Ovary (tissue), 9 donors: ENCODE measurements around the gene LRRC43. TPM values are rescaled to one million over a fixed set of nuclear protein-coding genes. Genes with fewer than 3 reads are reported as not detected.

ENCODE experiments used
- DNase-seq, 5 donors: peaks; one replicate each; pipeline ENCODE4 v3.0.0-alpha.2; 2019 to 2020
- H3K27ac ChIP-seq, 2 donors: fragments of 200-600 bp; one replicate each; pipeline versions ENCODE4 v1.5.1 to v1.8.0; 2019 to 2022
- H3K27me3 ChIP-seq: fragments of 200-600 bp; one replicate; pipeline ENCODE4 v1.8.0; 2022
- H3K36me3 ChIP-seq: fragments of 200-600 bp; sonication (generic); one replicate; pipeline ENCODE4 v1.5.1; 2019
- H3K4me1 ChIP-seq: one replicate; pipeline ENCODE4 v1.8.1; 2013; ENCODE audit warnings: mild to moderate bottlenecking, moderate library complexity; ENCODE audit not compliant: insufficient read depth
- H3K4me3 ChIP-seq: fragments of 200-600 bp; sonication (generic); one replicate; pipeline ENCODE4 v1.5.1; 2017
- H3K9me3 ChIP-seq, 2 donors: fragments of 200-600 bp in 1 of 2; sonication (generic) in 1 of 2; one replicate each; pipeline versions ENCODE4 v1.5.1 to v1.8.1; 2013 to 2019; ENCODE audit warnings: mild to moderate bottlenecking in 1 of 2, moderate library complexity in 1 of 2
- EP300 ChIP-seq: sonication (generic); formaldehyde crosslinking; IDR thresholded peaks from one replicate; pipeline ENCODE4 v1.6.1; 2017; ENCODE audit warnings: antibody characterized with exemption
- POLR2A ChIP-seq: fragments of 450-650 bp; IDR thresholded peaks from one replicate; pipeline ENCODE4 v1.6.1; 2017; ENCODE audit warnings: antibody characterized with exemption, mild to moderate bottlenecking, moderate library complexity
- WGBS, 3 donors: extraction: QIAGEN DNeasy Blood & Tissue Kit in 1 of 3; methylation state at CpG; one replicate each; pipeline versions ENCODE4 v1.1.5 to v1.1.7; 2013 to 2017; 5-methylcytosine and 5-hydroxymethylcytosine counted together
- intact Hi-C, 4 donors: fragments of 100-400 bp; cut with DNase I; formaldehyde crosslinking; loops; one replicate each; pipeline versions ENCODE4 v1.11.0 to v1.15.1; 2022 to 2023
- polyA plus RNA-seq, 2 donors: library from polyadenylated mRNA; stranded (reverse); fragments of 200-250 nt in 1 of 2; fragments of 350-450 nt in 1 of 2; fragmentation: Illumina TruSeq in 1 of 2; extraction: RNeasy Lipid Tissue Mini Kit (QIAGEN cat#74804) in 1 of 2; gene quantifications; one replicate each; pipeline ENCODE4 v1.2.3, GENCODE V29; 2013 to 2014
- total RNA-seq, 7 donors: library from RNA; depleted of rRNA in 2 of 7; stranded (reverse); fragments of >200 nt in 2 of 7; fragmentation: NEBNext Ultra II Directional in 3 of 7; extraction: Animal tissue kit (Norgen Biotek cat#: 25700) in 3 of 7; gene quantifications; one replicate each; pipeline versions ENCODE4 v1.1.0 to v1.2.4, GENCODE V29; 2016 to 2023
- TF ChIP-seq, protein P1 (sequence below), 3 donors: fragments of 450-650 bp in 2 of 3; fragments of 200-600 bp in 1 of 3; IDR thresholded peaks; one replicate each; pipeline versions ENCODE4 v1.5.1 to v1.8.0; 2016 to 2022; ENCODE audit warnings: antibody characterized with exemption in 3 of 3, mild to moderate bottlenecking in 1 of 3
- donor health status: DM: no; HTN: no; CAD: no; lungs with moderate emphysema.
- donor health status: DM: no; HTN: no; CAD: no.
- donor health status: Bipolar disorder and iron deficiency.
- donor health status: DM: yes; HTN: yes; CAD: no.
- donor health status: DM: no; HTN: no; CAD: no.
- donor health status: DM: yes; HTN: yes; CAD: no.

LRRC43 gene
- total and polyA plus RNA-seq, 9 donors, result 0.47 to 12.9 (median 1.1) TPM; not detected in 1

DNA sequence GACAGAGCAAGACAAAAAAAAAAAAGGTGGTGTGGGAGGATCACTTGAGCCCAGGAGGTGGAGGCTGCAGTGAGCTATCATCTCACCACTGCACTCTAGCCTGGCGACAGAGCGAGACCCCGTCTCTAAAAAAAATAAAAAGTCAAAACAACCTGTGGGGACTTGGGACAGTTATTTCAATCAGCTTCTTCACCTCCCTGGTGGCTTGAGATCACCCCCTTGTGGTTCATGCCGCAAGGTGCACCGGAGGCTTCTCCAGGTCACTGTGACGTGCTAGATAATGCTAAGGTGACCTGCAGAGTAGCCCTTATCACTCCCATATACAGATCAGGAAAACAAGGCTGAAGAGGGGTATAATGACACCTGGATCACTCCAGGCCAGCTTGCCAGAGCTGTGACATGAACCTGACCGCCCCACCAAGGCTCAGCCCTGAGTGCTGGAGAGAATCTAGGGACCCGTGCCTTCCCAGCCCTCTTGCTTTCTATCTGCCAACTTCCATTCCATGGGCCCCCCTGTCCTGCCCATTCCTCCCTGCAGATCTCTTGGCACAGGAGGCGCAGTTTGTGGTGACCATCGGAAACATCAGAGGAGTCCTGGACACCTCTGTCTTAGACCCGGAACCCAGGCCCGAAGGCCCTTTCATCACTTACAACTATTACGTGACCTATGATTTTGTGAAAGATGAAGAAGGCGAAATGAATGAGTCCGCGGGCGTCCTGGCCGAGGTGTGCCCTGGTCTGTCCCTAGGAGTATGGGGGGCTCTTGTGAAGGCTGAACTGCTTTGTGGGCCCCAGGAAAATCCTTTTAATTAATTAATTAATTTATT, 8.1 kb downstream of the LRRC43 start:
- H3K9me3 ChIP-seq, result no peaks in the 10 kb centered on the region
- DNase-seq, result peak in 1 of 5 donors; percentile 33
- intact Hi-C loops, result no loop called here
- no peaks in the 10 kb centered on the region for H3K4me1 ChIP-seq
- no peak for TF ChIP-seq POLR2A
- TF ChIP-seq EP300, result no peak
- H3K36me3 ChIP-seq, result no peaks in the 10 kb centered on the region
- no peak overlapping the region for H3K27ac ChIP-seq
- no peaks in the 10 kb centered on the region for H3K27me3 ChIP-seq
- no peak overlapping the region for H3K4me3 ChIP-seq
- WGBS, 3 donors, result 68 to 72% (median 70%) methylated on average over 18 of the region's 18 CpGs

DNA sequence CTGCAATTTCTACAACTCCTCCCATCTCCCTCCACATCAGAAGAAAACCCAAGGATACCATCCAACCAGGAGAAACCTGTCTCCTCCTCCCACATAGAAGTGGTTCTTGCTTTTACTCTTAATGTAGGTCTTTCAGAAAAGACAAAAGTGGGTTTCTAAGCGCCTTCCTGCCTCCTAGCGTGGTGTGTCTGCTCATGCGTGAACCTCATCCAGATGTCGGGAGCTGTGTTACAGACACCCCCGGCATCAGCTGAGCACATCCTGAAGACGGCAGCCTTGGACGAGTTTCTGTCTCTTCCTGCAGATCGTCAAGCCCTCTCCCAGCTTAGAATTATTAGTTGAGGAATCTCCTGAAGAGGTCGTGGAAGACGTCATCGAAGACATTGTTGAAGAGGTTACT, 9.5 kb downstream of the LRRC43 start:
- 57 to 80% (median 69%) methylated on average over 11 of the region's 11 CpGs for WGBS, 3 donors
- H3K27me3 ChIP-seq, result no peaks in the 10 kb centered on the region
- H3K4me3 ChIP-seq, result no peak overlapping the region
- H3K27ac ChIP-seq, result no peak overlapping the region
- no peaks in the 10 kb centered on the region for H3K36me3 ChIP-seq
- intact Hi-C loops, result no loop called here
- TF ChIP-seq EP300, result no peak
- TF ChIP-seq, protein P1, sequence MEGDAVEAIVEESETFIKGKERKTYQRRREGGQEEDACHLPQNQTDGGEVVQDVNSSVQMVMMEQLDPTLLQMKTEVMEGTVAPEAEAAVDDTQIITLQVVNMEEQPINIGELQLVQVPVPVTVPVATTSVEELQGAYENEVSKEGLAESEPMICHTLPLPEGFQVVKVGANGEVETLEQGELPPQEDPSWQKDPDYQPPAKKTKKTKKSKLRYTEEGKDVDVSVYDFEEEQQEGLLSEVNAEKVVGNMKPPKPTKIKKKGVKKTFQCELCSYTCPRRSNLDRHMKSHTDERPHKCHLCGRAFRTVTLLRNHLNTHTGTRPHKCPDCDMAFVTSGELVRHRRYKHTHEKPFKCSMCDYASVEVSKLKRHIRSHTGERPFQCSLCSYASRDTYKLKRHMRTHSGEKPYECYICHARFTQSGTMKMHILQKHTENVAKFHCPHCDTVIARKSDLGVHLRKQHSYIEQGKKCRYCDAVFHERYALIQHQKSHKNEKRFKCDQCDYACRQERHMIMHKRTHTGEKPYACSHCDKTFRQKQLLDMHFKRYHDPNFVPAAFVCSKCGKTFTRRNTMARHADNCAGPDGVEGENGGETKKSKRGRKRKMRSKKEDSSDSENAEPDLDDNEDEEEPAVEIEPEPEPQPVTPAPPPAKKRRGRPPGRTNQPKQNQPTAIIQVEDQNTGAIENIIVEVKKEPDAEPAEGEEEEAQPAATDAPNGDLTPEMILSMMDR (IDR thresholded peaks at IDR 0.05), result no peak
- no peak for TF ChIP-seq POLR2A
- H3K4me1 ChIP-seq, result no peaks in the 10 kb centered on the region
- DNase-seq, result no peak
- no peaks in the 10 kb centered on the region for H3K9me3 ChIP-seq

DNA sequence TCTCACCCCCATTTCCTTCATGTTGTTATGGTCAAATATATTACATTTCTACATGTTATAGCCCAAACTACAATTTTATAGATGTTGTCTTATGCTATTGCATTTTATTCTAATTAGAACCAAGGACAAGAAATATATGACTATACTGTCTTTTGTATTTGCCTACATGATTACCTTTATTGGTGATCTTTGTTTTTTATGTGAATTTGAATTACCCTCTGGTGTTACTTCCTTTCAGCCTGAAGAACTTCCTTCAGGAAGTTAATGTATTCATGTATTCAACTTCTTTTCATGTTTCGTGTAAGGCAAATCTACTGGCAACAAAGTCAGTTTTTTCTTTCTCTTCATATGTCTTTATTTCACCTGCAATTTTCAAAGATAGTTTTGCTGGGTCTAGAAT, 11.9 kb downstream of the LRRC43 start:
- Histone ChIP-seq H3K4me1 (no peaks in the 10 kb centered on the region), H3K27me3 (no peaks in the 10 kb centered on the region), H3K9me3 (no peaks in the 10 kb centered on the region), H3K27ac (no peak overlapping the region), H3K36me3 (no peaks in the 10 kb centered on the region), H3K4me3 (no peak overlapping the region)
- TF ChIP-seq POLR2A (no peak), EP300 (no peak)
- TF ChIP-seq, protein P1 (IDR thresholded peaks at IDR 0.05), result no peak
- WGBS, 3 donors, result 87 to 93% (median 88%) methylated on average over 1 of the region's 1 CpG
- no peak for DNase-seq
- intact Hi-C loops, result no loop called here

DNA sequence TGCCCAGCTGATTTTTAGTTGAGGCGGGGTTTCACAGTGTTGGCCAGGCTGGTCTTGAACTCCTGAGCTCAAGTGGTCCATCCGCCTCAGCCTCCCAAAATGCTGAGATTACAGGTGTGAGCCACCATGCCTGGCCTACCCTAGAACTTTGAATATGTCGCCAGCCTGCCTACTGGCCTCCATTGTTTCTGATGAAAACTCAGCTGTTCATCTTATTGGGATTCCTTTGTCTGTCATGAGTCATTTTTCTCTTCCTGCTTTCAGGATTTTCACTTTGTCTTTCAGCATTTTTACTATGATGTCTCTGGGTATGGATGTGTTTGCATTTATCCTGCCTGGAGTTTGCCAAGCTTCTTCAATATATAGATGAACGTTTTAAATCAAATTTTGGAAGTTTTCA, 12.5 kb downstream of the LRRC43 start:
- no peaks in the 10 kb centered on the region for H3K4me1 ChIP-seq
- no peak overlapping the region for H3K27ac ChIP-seq
- intact Hi-C loops, result no loop called here
- DNase-seq, result no peak
- no peaks in the 10 kb centered on the region for H3K27me3 ChIP-seq
- TF ChIP-seq POLR2A, result no peak
- TF ChIP-seq EP300, result no peak
- TF ChIP-seq, protein P1 (IDR thresholded peaks at IDR 0.05), result no peak
- WGBS, 3 donors, result 91 to 96% (median 91%) methylated on average over 4 of the region's 4 CpGs
- H3K9me3 ChIP-seq, result no peaks in the 10 kb centered on the region
- H3K4me3 ChIP-seq, result no peak overlapping the region
- no peaks in the 10 kb centered on the region for H3K36me3 ChIP-seq

DNA sequence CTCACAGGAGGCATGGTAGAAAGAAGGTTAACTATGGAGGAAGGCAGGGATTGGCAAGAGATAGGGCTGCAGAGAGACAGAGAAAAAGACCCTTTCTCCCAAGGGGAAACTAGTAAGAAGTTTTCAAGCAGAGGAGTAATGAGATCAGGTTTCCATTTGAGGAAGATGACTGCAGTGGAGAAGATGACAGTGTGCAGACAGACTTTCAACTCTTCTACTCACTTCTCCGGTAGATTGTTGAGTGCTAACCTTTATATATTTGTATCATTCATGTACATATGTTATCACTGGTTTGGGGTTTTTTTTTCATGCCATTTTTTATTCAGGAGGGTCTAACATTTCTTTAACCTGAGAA, 14.7 kb downstream of the LRRC43 start:
- 44 to 56% (median 55%) methylated on average over 1 of the region's 1 CpG for WGBS, 3 donors
- intact Hi-C loops, result no loop called here
- H3K27ac ChIP-seq, result no peak overlapping the region
- H3K4me1 ChIP-seq, result no peaks in the 10 kb centered on the region
- H3K36me3 ChIP-seq, result no peaks in the 10 kb centered on the region
- no peaks in the 10 kb centered on the region for H3K9me3 ChIP-seq
- no peak overlapping the region for H3K4me3 ChIP-seq
- peaks cover 6% of the 10 kb centered on the region for H3K27me3 ChIP-seq
- no peak for DNase-seq
- TF ChIP-seq POLR2A (no peak), EP300 (no peak)
- TF ChIP-seq, protein P1 (IDR thresholded peaks at IDR 0.05), result no peak
